ENCODE results near the gene CGB8. TPM values are rescaled to one million over a fixed set of nuclear protein-coding genes. Genes with fewer than 3 reads are reported as not detected.
"Not testable (repeated sequence)": the region's sequence is repeated elsewhere in the genome, so short reads cannot be mapped to it uniquely, and the experiment has no call there.

The CGB8 gene
- total and polyA plus RNA-seq, 2 donors (not counting 1 experiment from before 2014, with no cell fraction given): not detected

DNA sequence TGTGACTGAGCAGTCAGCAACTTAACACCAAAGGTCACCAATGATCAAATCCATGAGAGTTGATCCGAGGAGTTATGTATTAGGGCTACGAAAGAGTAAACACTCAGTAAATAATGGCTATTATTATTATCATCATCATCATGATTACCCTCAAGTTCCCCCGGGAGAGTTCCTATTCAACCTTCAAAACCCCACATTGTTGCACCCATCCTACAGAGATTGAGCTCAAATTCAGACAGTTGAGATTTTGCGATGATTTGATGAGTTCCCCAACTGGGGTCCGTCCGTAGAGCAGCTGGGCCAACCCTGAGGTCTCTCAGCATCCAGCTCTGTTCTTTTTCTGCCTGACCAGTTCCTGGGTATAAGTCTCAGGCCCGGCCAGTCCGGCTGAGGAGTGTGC lies 10.8 kb downstream of the CGB8 start:
- not testable (repeated sequence) for H3K9me3 ChIP-seq (ENCODE audit: control insufficient read depth, insufficient read depth, low read depth, low read length); H2AFZ ChIP-seq (ENCODE audit: low read length); H3K27ac ChIP-seq (ENCODE audit: insufficient read depth, low read length); H3K4me3 ChIP-seq (replicated peaks in 1 of 4; ENCODE audit: control extremely low read depth in 1 of 4, insufficient read depth in 1 of 4, low read depth in 3 of 4, low read length in 4 of 4); DNase-seq (ENCODE audit: low read depth in 2 of 2); H3K9ac ChIP-seq (ENCODE audit: insufficient read depth, low read length); H3K4me1 ChIP-seq (ENCODE audit: control insufficient read depth, extremely low read depth, insufficient read depth, low read length); H3K27me3 ChIP-seq (ENCODE audit: control insufficient read depth, insufficient read depth, low read length); H4K20me1 ChIP-seq (ENCODE audit: control insufficient read depth, extremely low read depth, insufficient read depth, low read length); H3K79me2 ChIP-seq (ENCODE audit: control insufficient read depth, insufficient read depth, low read length); H3K4me2 ChIP-seq (ENCODE audit: extremely low read depth, insufficient read depth, low read length); H3K36me3 ChIP-seq (ENCODE audit: control insufficient read depth, insufficient read depth, low read length)

DNA sequence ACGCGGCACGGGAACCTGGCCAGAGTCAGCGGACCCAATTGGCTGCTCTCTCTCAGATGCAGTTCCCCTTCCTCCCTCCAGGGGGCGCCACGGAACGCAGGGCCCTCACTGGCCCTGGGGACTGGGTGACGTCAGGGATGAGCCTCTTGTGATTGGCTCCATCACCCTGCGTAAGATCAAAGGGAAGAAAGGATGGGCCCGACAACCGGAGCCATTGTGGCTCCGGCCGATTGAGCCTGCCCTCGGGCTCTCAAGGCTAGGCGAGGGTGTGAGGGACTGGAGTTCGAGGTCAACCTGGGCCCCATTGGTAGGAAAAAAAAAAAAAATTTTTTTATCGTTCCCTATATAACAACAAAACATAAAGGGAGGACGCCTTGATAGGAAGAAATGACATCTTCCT lies 12.1 kb downstream of the CGB8 start, which contains the start of gene CGB1:
CGB1 (minus strand) TSS at position 81 of the 400 bp plus-strand sequence. CDS start 184 bp downstream, outside the sequence.
- not testable (repeated sequence) for H4K20me1 ChIP-seq (ENCODE audit: control insufficient read depth, extremely low read depth, insufficient read depth, low read length); H3K4me3 ChIP-seq (replicated peaks in 1 of 4; ENCODE audit: control extremely low read depth in 1 of 4, insufficient read depth in 1 of 4, low read depth in 3 of 4, low read length in 4 of 4); H3K27me3 ChIP-seq (ENCODE audit: control insufficient read depth, insufficient read depth, low read length); DNase-seq (ENCODE audit: low read depth in 2 of 2); H3K4me1 ChIP-seq (ENCODE audit: control insufficient read depth, extremely low read depth, insufficient read depth, low read length); H2AFZ ChIP-seq (ENCODE audit: low read length); H3K79me2 ChIP-seq (ENCODE audit: control insufficient read depth, insufficient read depth, low read length); H3K27ac ChIP-seq (ENCODE audit: insufficient read depth, low read length); H3K9ac ChIP-seq (ENCODE audit: insufficient read depth, low read length); H3K36me3 ChIP-seq (ENCODE audit: control insufficient read depth, insufficient read depth, low read length); H3K9me3 ChIP-seq (ENCODE audit: control insufficient read depth, insufficient read depth, low read depth, low read length); H3K4me2 ChIP-seq (ENCODE audit: extremely low read depth, insufficient read depth, low read length)
- TF ChIP-seq, protein P1, sequence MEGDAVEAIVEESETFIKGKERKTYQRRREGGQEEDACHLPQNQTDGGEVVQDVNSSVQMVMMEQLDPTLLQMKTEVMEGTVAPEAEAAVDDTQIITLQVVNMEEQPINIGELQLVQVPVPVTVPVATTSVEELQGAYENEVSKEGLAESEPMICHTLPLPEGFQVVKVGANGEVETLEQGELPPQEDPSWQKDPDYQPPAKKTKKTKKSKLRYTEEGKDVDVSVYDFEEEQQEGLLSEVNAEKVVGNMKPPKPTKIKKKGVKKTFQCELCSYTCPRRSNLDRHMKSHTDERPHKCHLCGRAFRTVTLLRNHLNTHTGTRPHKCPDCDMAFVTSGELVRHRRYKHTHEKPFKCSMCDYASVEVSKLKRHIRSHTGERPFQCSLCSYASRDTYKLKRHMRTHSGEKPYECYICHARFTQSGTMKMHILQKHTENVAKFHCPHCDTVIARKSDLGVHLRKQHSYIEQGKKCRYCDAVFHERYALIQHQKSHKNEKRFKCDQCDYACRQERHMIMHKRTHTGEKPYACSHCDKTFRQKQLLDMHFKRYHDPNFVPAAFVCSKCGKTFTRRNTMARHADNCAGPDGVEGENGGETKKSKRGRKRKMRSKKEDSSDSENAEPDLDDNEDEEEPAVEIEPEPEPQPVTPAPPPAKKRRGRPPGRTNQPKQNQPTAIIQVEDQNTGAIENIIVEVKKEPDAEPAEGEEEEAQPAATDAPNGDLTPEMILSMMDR (conservative IDR thresholded peaks at IDR 0.05 in 1 of 2, IDR thresholded peaks at IDR 0.05 in 1 of 2; ENCODE audit: low read depth in 1 of 2, low read length in 2 of 2): peak; percentile 15 to 39

DNA sequence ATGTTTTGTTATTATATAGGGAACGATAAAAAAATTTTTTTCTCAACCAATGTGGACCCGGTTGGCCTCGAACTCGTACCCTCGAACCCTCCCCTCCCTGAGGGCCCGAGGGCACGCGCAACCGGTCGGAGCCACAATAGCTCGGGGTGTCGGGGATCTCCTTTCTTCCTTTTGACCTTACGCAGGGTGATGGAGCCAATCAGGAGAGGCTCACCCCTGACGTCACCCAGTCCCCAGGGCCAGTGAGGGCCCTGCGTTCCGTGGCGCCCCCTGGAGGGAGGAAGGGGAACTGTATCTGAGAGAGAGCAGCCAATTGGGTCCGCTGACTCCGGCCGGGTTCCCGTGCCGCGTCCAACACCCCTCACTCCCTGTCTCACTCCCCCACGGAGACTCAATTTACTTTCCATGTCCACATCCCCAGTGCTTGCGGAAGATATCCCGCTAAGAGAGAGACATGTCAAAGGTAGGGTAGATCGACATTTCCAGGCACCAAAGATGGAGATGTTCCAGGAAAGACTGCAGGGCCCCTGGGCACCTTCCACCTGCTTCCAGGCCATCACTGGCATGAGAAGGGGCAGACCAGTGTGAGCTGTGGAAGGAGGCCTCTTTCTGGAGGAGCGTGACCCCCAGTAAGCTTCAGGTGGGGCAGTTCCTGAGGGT lies 17.1 kb downstream of the CGB8 start, which contains the start of gene CGB2:
CGB2 (plus strand) TSS at position 249 of the 660 bp plus-strand sequence; CDS start at position 455, 206 bp downstream.
- not testable (repeated sequence) for H3K4me3 ChIP-seq (replicated peaks in 1 of 4; ENCODE audit: control extremely low read depth in 1 of 4, insufficient read depth in 1 of 4, low read depth in 3 of 4, low read length in 4 of 4); H3K9ac ChIP-seq (ENCODE audit: insufficient read depth, low read length); H3K27ac ChIP-seq (ENCODE audit: insufficient read depth, low read length); DNase-seq (ENCODE audit: low read depth in 2 of 2); H3K27me3 ChIP-seq (ENCODE audit: control insufficient read depth, insufficient read depth, low read length); H3K9me3 ChIP-seq (ENCODE audit: control insufficient read depth, insufficient read depth, low read depth, low read length); H3K36me3 ChIP-seq (ENCODE audit: control insufficient read depth, insufficient read depth, low read length); H3K79me2 ChIP-seq (ENCODE audit: control insufficient read depth, insufficient read depth, low read length); H4K20me1 ChIP-seq (ENCODE audit: control insufficient read depth, extremely low read depth, insufficient read depth, low read length); H3K4me2 ChIP-seq (ENCODE audit: extremely low read depth, insufficient read depth, low read length); H3K4me1 ChIP-seq (ENCODE audit: control insufficient read depth, extremely low read depth, insufficient read depth, low read length); H2AFZ ChIP-seq (ENCODE audit: low read length)
- TF ChIP-seq, protein P1 (conservative IDR thresholded peaks at IDR 0.05 in 1 of 2, IDR thresholded peaks at IDR 0.05 in 1 of 2; ENCODE audit: low read depth in 1 of 2, low read length in 2 of 2): peak in 1 of 2 donors; percentile 23

DNA sequence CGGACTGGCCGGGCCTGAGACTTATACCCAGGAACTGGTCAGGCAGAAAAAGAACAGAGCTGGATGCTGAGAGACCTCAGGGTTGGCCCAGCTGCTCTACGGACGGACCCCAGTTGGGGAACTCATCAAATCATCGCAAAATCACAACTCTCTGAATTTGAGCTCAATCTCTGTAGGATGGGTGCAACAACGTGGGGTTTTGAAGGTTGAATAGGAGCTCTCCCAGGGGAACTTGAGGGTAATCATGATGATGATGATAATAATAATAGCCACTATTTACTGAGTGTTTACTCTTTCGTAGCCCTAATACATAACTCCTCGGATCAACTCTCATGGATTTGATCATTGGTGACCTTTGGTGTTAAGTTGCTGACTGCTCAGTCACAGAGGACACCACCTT lies 18.6 kb downstream of the CGB8 start:
- H2AFZ ChIP-seq (ENCODE audit: low read length); H3K36me3 ChIP-seq (ENCODE audit: control insufficient read depth, insufficient read depth, low read length); H3K27me3 ChIP-seq (ENCODE audit: control insufficient read depth, insufficient read depth, low read length); DNase-seq (ENCODE audit: low read depth in 2 of 2); H3K4me3 ChIP-seq (replicated peaks in 1 of 4; ENCODE audit: control extremely low read depth in 1 of 4, insufficient read depth in 1 of 4, low read depth in 3 of 4, low read length in 4 of 4); H3K79me2 ChIP-seq (ENCODE audit: control insufficient read depth, insufficient read depth, low read length); H3K27ac ChIP-seq (ENCODE audit: insufficient read depth, low read length); H3K9ac ChIP-seq (ENCODE audit: insufficient read depth, low read length); H3K4me2 ChIP-seq (ENCODE audit: extremely low read depth, insufficient read depth, low read length); H3K4me1 ChIP-seq (ENCODE audit: control insufficient read depth, extremely low read depth, insufficient read depth, low read length); H3K9me3 ChIP-seq (ENCODE audit: control insufficient read depth, insufficient read depth, low read depth, low read length); H4K20me1 ChIP-seq (ENCODE audit: control insufficient read depth, extremely low read depth, insufficient read depth, low read length): not testable (repeated sequence)

DNA sequence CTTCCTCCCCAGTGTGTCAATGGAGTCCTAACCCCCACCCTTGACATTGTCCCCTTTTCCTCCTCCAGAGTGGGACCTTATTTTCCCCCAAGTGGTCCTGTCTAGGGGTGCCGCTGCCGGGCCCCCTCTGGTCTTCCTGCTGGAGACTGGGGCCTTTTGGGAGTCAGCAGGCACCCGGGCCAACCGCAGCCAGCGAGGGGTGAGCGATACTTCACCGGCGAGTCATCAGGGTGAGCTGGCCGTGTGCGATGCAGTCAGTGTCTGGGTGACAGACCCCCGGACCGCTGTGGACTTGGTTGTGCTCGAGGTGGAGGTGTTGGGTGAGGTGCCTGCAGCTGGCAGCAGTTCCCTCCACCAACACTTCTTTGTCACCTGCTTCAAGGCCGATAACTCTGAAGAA lies 19.2 kb downstream of the CGB8 start:
- H3K27ac ChIP-seq (ENCODE audit: insufficient read depth, low read length); H3K9me3 ChIP-seq (ENCODE audit: control insufficient read depth, insufficient read depth, low read depth, low read length); H3K4me3 ChIP-seq (replicated peaks in 1 of 4; ENCODE audit: control extremely low read depth in 1 of 4, insufficient read depth in 1 of 4, low read depth in 3 of 4, low read length in 4 of 4); H4K20me1 ChIP-seq (ENCODE audit: control insufficient read depth, extremely low read depth, insufficient read depth, low read length); H2AFZ ChIP-seq (ENCODE audit: low read length); H3K36me3 ChIP-seq (ENCODE audit: control insufficient read depth, insufficient read depth, low read length); H3K4me2 ChIP-seq (ENCODE audit: extremely low read depth, insufficient read depth, low read length); H3K4me1 ChIP-seq (ENCODE audit: control insufficient read depth, extremely low read depth, insufficient read depth, low read length); H3K79me2 ChIP-seq (ENCODE audit: control insufficient read depth, insufficient read depth, low read length); H3K9ac ChIP-seq (ENCODE audit: insufficient read depth, low read length); H3K27me3 ChIP-seq (ENCODE audit: control insufficient read depth, insufficient read depth, low read length): not testable (repeated sequence)
- DNase-seq (ENCODE audit: low read depth in 2 of 2): peak in 1 of 2 donors; percentile 66

All from fibroblast of lung (primary cell).